HepG2 (cell line): Measurements from ENCODE around the gene UTF1. TPM values are rescaled to one million over a fixed set of nuclear protein-coding genes. Genes with fewer than 3 reads are reported as not detected.
A peak's percentile ranks its signal among the peaks of the same experiment; 100 is the strongest.

ENCODE experiments used
- ARNT ChIP-seq: fragments of 450-650 bp; IDR thresholded peaks from 2 replicates; pipeline ENCODE4 v1.6.1; 2017
- CBFB ChIP-seq: sonication (generic); formaldehyde crosslinking; IDR thresholded peaks from 2 replicates; pipeline ENCODE4 v1.4.0; 2020; ENCODE audit warnings: missing genetic modification reagents
- ETV5 ChIP-seq: IDR thresholded peaks from 2 replicates; pipeline ENCODE4 v1.6.1; 2018; ENCODE audit warnings: missing biosample characterization, missing genetic modification reagents, inconsistent platforms, borderline replicate concordance
- GATAD2A ChIP-seq: IDR thresholded peaks from 2 replicates; pipeline ENCODE4 v1.6.1; 2016
- HNRNPK ChIP-seq: fragments of 200-400 bp; formaldehyde crosslinking; IDR thresholded peaks from 2 replicates; pipeline ENCODE4 v1.6.1; 2018; ENCODE audit warnings: low read length, low read depth, moderate library complexity, mild to moderate bottlenecking; ENCODE audit not compliant: poor library complexity, severe bottlenecking
- HOXA3 ChIP-seq: sonication (generic); formaldehyde crosslinking; IDR thresholded peaks from 2 replicates; pipeline ENCODE4 v1.5.0; 2020; ENCODE audit warnings: missing genetic modification reagents
- IRF1 ChIP-seq: sonication (generic); formaldehyde crosslinking; IDR thresholded peaks from 2 replicates; pipeline ENCODE4 v1.4.0; 2020; ENCODE audit warnings: low read depth, mild to moderate bottlenecking, missing genetic modification reagents
- KDM3A ChIP-seq: IDR thresholded peaks from 2 replicates; pipeline ENCODE4 v1.6.1; 2018; ENCODE audit warnings: low read depth, missing compliant biosample characterization
- MAFG ChIP-seq: sonication (generic); formaldehyde crosslinking; IDR thresholded peaks from 2 replicates; pipeline ENCODE4 v1.5.1; 2020; ENCODE audit warnings: mild to moderate bottlenecking, missing genetic modification reagents
- MAZ ChIP-seq, 2 experiments: sonication (generic) in 1 of 2; formaldehyde crosslinking in 1 of 2; IDR thresholded peaks; 2 replicates each; pipeline versions ENCODE4 v1.5.0 to v1.6.1; 2012 to 2020; ENCODE audit warnings: low read depth in 2 of 2, mild to moderate bottlenecking in 2 of 2, borderline replicate concordance in 1 of 2, improper control_type of control experiment in 1 of 2, low read length in 1 of 2, missing genetic modification reagents in 1 of 2, moderate library complexity in 1 of 2
- NRL ChIP-seq: sonication (generic); formaldehyde crosslinking; IDR thresholded peaks from 2 replicates; pipeline ENCODE4 v1.5.0; 2020; ENCODE audit warnings: missing genetic modification reagents, mild to moderate bottlenecking, moderate library complexity, borderline replicate concordance
- PCBP2 ChIP-seq: fragments of 200-400 bp; formaldehyde crosslinking; optimal IDR thresholded peaks from 2 replicates; pipeline ENCODE3; 2018; ENCODE audit warnings: low read length, low read depth; ENCODE audit not compliant: poor library complexity, severe bottlenecking
- SOX5 ChIP-seq: IDR thresholded peaks from 2 replicates; pipeline ENCODE4 v1.6.1; 2016; ENCODE audit warnings: borderline replicate concordance
- ZBTB43 ChIP-seq: sonication (generic); formaldehyde crosslinking; conservative IDR thresholded peaks from 2 replicates; pipeline ENCODE4 v1.4.0; 2020; ENCODE audit warnings: missing genetic modification reagents
- ZNF121 ChIP-seq: sonication (generic); formaldehyde crosslinking; IDR thresholded peaks from 2 replicates; pipeline ENCODE4 v1.5.0; 2020; ENCODE audit warnings: mild to moderate bottlenecking, missing genetic modification reagents
- ZNF275 ChIP-seq: sonication (generic); formaldehyde crosslinking; IDR thresholded peaks from 2 replicates; pipeline ENCODE4 v1.8.0; 2022; ENCODE audit warnings: missing genetic modification reagents, mild to moderate bottlenecking, inconsistent platforms, borderline replicate concordance
- ZNF543 ChIP-seq: sonication (generic); formaldehyde crosslinking; IDR thresholded peaks from 2 replicates; pipeline ENCODE4 v1.4.0; 2020; ENCODE audit warnings: mild to moderate bottlenecking, missing genetic modification reagents
- ZNF652 ChIP-seq: IDR thresholded peaks from 2 replicates; pipeline ENCODE4 v1.6.1; 2016; ENCODE audit warnings: low read depth, borderline replicate concordance
- ZNF749 ChIP-seq: sonication (generic); formaldehyde crosslinking; IDR thresholded peaks from 2 replicates; pipeline ENCODE4 v1.8.0; 2022; ENCODE audit warnings: mild to moderate bottlenecking, missing genetic modification reagents, moderate library complexity, borderline replicate concordance
- ZNF788 ChIP-seq: sonication (generic); formaldehyde crosslinking; IDR thresholded peaks from 2 replicates; pipeline ENCODE4 v1.5.0; 2020; ENCODE audit warnings: mild to moderate bottlenecking, missing genetic modification reagents, borderline replicate concordance
- ZSCAN20 ChIP-seq: sonication (generic); formaldehyde crosslinking; IDR thresholded peaks from 2 replicates; pipeline ENCODE4 v1.4.0; 2020; ENCODE audit warnings: missing genetic modification reagents, mild to moderate bottlenecking, borderline replicate concordance
- ZSCAN5A ChIP-seq: sonication (generic); formaldehyde crosslinking; IDR thresholded peaks from 2 replicates; pipeline ENCODE4 v1.8.0; 2022; ENCODE audit warnings: mild to moderate bottlenecking, missing genetic modification reagents, borderline replicate concordance
- polyA plus RNA-seq, 8 experiments: library from polyadenylated mRNA; depleted of rRNA in 3 of 8; stranded (reverse) in 7 of 8; unstranded in 1 of 8; fragments of >200 nt; fragmentation: Illumina TruSeq in 4 of 8; extraction: Trizol in 4 of 8; gene quantifications; 2 replicates each; pipeline versions ENCODE4 v1.2.1 to v1.2.3, GENCODE V29; 2011 to 2016; ENCODE audit warnings: low read depth in 4 of 8, missing spikeins in 1 of 8, mixed read lengths in 1 of 8; ENCODE audit not compliant: insufficient read depth in 1 of 8
- total RNA-seq, 5 experiments: library from RNA; depleted of rRNA; stranded (reverse); fragments of >200 nt; fragmentation: Illumina TruSeq; extraction: Trizol; gene quantifications; 2 replicates each; pipeline ENCODE4 v1.2.3, GENCODE V29; 2016; ENCODE audit warnings: low read depth in 1 of 5
- TF ChIP-seq, protein P1 (sequence below): sonication (generic); formaldehyde crosslinking; IDR thresholded peaks from 2 replicates; pipeline ENCODE4 v1.4.0; 2020; ENCODE audit warnings: missing genetic modification reagents
- TF ChIP-seq, protein P2 (sequence below): IDR thresholded peaks from 2 replicates; pipeline ENCODE4 v1.6.1; 2012; ENCODE audit warnings: inconsistent platforms

Gene UTF1
- total and polyA plus RNA-seq, 2 of the 13 experiments (the other 11 are each of a cell fraction or from before 2014, with no cell fraction given) = not detected

DNA sequence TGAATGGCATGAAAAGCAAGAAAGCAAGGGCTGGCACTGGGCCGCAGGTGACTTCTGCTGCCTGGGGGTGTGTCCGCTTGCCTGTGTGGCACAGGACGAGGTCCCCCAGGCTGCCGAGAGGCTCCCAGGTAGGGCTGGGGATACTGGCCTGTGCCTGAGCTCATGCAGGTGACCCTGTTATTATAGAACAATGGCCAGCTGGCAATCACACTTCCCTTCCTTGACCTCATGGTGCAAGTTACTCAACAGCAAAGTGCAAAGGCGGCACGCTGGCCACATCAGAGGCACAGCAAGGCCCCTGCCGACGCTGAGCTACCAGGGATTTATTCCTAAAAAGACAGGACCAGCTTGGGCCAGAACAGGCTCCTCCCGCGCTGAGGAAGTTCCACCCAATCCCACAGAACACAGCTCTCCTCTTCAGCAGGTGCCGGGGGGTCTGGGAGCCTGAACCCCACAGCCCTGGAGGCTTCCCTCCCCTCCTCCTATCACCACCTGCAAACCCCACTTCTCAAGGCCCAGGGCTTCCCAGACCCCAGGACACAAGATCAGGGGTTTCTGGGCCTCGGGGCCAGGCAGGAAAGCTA lies 48.1 kb downstream of the UTF1 start (continued):
- TF ChIP-seq ZSCAN5A (CRISPR knock-in tag) (no peak), CBFB (CRISPR knock-in tag) (peak; percentile 87), ZNF543 (CRISPR knock-in tag) (no peak), MAFG (CRISPR knock-in tag) (no peak), ZNF275 (CRISPR knock-in tag) (no peak), ZBTB43 (CRISPR knock-in tag) (0 out of 2 replicates have a peak, but pooled peaks have one; percentile 18), KDM3A (no peak), ZNF652 (CRISPR knock-in tag) (no peak), ZSCAN20 (CRISPR knock-in tag) (no peak), HNRNPK (no peak), GATAD2A (CRISPR knock-in tag) (0 out of 2 replicates have a peak, but pooled peaks have one; percentile 38), ZNF788 (CRISPR knock-in tag) (peak; percentile 32; the same call in 1 of the 2 replicates), ARNT (no peak), NRL (0 out of 2 replicates have a peak, but pooled peaks have one; percentile 13), ZNF121 (CRISPR knock-in tag) (no peak), ETV5 (peak; percentile 8; the same call in 1 of the 2 replicates), ZNF749 (no peak), HOXA3 (CRISPR knock-in tag) (peak; percentile 9; the same call in 1 of the 2 replicates), PCBP2 (no peak), SOX5 (CRISPR knock-in tag) (peak; percentile 97), MAZ (IDR thresholded peaks at IDR 0.05; ENCODE audit: borderline replicate concordance, low read depth, low read length) (no peak), MAZ (CRISPR knock-in tag; IDR thresholded peaks at IDR 0.05; ENCODE audit: low read depth) (0 out of 2 replicates have a peak, but pooled peaks have one; percentile 46), IRF1 (CRISPR knock-in tag) (no peak)
- TF ChIP-seq, protein P1, sequence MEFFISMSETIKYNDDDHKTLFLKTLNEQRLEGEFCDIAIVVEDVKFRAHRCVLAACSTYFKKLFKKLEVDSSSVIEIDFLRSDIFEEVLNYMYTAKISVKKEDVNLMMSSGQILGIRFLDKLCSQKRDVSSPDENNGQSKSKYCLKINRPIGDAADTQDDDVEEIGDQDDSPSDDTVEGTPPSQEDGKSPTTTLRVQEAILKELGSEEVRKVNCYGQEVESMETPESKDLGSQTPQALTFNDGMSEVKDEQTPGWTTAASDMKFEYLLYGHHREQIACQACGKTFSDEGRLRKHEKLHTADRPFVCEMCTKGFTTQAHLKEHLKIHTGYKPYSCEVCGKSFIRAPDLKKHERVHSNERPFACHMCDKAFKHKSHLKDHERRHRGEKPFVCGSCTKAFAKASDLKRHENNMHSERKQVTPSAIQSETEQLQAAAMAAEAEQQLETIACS (CRISPR knock-in tag) = no peak
- TF ChIP-seq, protein P2, sequence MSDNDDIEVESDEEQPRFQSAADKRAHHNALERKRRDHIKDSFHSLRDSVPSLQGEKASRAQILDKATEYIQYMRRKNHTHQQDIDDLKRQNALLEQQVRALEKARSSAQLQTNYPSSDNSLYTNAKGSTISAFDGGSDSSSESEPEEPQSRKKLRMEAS = peak; percentile 69
